ENCODE results near the gene CAMSAP1.

Gene CAMSAP1

GRCh38 chr9:135847833-135848232 is 59.5 kb downstream of the CAMSAP1 start:
- no peak for TF ChIP-seq CTCF (IDR thresholded peaks at IDR 0.05; ENCODE audit: low read depth, low read length)
- in situ Hi-C loops (cut with HindIII; ENCODE audit: low sequenced_read_pairs) = no loop called here

GRCh38 chr9:135840539-135840938 is 66.8 kb downstream of the CAMSAP1 start:
- H3K4me3 ChIP-seq (ENCODE audit: low read depth, low read length) = no peak overlapping the region
- TF ChIP-seq CTCF (IDR thresholded peaks at IDR 0.05; ENCODE audit: low read depth, low read length) = no peak
- in situ Hi-C loops (cut with HindIII; ENCODE audit: low sequenced_read_pairs) = no loop called here
- DNase-seq (ENCODE audit: low read depth, low spot score) = no peak

More at GRCh38 chr9:135847833-135848232, 59.5 kb downstream of the CAMSAP1 start:
- H3K4me3 ChIP-seq (ENCODE audit: low read depth, low read length) = no peak overlapping the region
- no peak for DNase-seq (ENCODE audit: low read depth, low spot score)

- no peak for DNase-seq (ENCODE audit: low read depth, low spot score)
- H3K4me3 ChIP-seq (ENCODE audit: low read depth, low read length) = no peak overlapping the region
- no peak for TF ChIP-seq CTCF (IDR thresholded peaks at IDR 0.05; ENCODE audit: low read depth, low read length)
- in situ Hi-C loops (cut with HindIII; ENCODE audit: low sequenced_read_pairs) = no loop called here
Observed at GRCh38 chr9:135840107-135840506, 67.2 kb downstream of the CAMSAP1 start.

- TF ChIP-seq CTCF (IDR thresholded peaks at IDR 0.05; ENCODE audit: low read depth, low read length) = no peak
- no peak for DNase-seq (ENCODE audit: low read depth, low spot score)
- in situ Hi-C loops (cut with HindIII; ENCODE audit: low sequenced_read_pairs) = no loop called here
Observed at GRCh38 chr9:135839516-135839915, 67.8 kb downstream of the CAMSAP1 start.

GRCh38 chr9:135835131-135835530 is 72.2 kb downstream of the CAMSAP1 start:
- no peak for TF ChIP-seq CTCF (IDR thresholded peaks at IDR 0.05; ENCODE audit: low read depth, low read length)
- no peak overlapping the region for H3K4me3 ChIP-seq (ENCODE audit: low read depth, low read length)
- no peak for DNase-seq (ENCODE audit: low read depth, low spot score)
- in situ Hi-C loops (cut with HindIII; ENCODE audit: low sequenced_read_pairs) = no loop called here

More at GRCh38 chr9:135839516-135839915, 67.8 kb downstream of the CAMSAP1 start:
- H3K4me3 ChIP-seq (ENCODE audit: low read depth, low read length) = no peak overlapping the region

- no peak overlapping the region for H3K4me3 ChIP-seq (ENCODE audit: low read depth, low read length)
- in situ Hi-C loops (cut with HindIII; ENCODE audit: low sequenced_read_pairs) = no loop called here
- no peak for DNase-seq (ENCODE audit: low read depth, low spot score)
- TF ChIP-seq CTCF (IDR thresholded peaks at IDR 0.05; ENCODE audit: low read depth, low read length) = no peak
Observed at GRCh38 chr9:135833864-135834263, 73.5 kb downstream of the CAMSAP1 start.

- no peak overlapping the region for H3K4me3 ChIP-seq (ENCODE audit: low read depth, low read length)
- in situ Hi-C loops (cut with HindIII; ENCODE audit: low sequenced_read_pairs) = no loop called here
- TF ChIP-seq CTCF (IDR thresholded peaks at IDR 0.05; ENCODE audit: low read depth, low read length) = no peak
- DNase-seq (ENCODE audit: low read depth, low spot score) = peak; percentile 14
Observed at GRCh38 chr9:135830496-135830895, 76.8 kb downstream of the CAMSAP1 start.
